Stimulated activated naive CD8-positive, alpha-beta T cell treated with anti-CD3 and anti-CD28 coated beads, Interleukin-15, amount 100 ng/mL, for 72 hours (primary cell): ENCODE measurements around the gene FEZF2.
A peak's percentile ranks its signal among the peaks of the same experiment; 100 is the strongest.

Experiments
- ATAC-seq: fragments of 150-1000 bp; cut with Tn5 transposase; 2 replicates; pipeline ENCODE4 v1.10.0; 2021; ENCODE audit warnings: mild to moderate bottlenecking, moderate library complexity
- DNase-seq, 2 donors: peaks; one replicate each; pipeline ENCODE4 v3.0.0; 2021 to 2022
- H3K27ac Mint-ChIP-seq, 2 donors: one replicate each; pipeline ENCODE4 v1.8.0; 2022; ENCODE audit warnings: mild to moderate bottlenecking in 2 of 2, mixed read lengths in 2 of 2, moderate library complexity in 2 of 2
- H3K27me3 Mint-ChIP-seq: one replicate; pipeline ENCODE4 v1.8.0; 2022; ENCODE audit warnings: mixed read lengths
- H3K4me1 Mint-ChIP-seq: one replicate; pipeline ENCODE4 v1.8.0; 2022; ENCODE audit warnings: mild to moderate bottlenecking, mixed read lengths
- H3K4me3 Mint-ChIP-seq, 2 donors: one replicate each; pipeline ENCODE4 v1.8.0; 2022; ENCODE audit warnings: mild to moderate bottlenecking in 2 of 2, mixed read lengths in 2 of 2, moderate library complexity in 1 of 2
- H3K9me3 Mint-ChIP-seq, 2 donors: one replicate each; pipeline ENCODE4 v1.8.0; 2022; ENCODE audit warnings: mixed read lengths in 2 of 2

Gene FEZF2

DNA sequence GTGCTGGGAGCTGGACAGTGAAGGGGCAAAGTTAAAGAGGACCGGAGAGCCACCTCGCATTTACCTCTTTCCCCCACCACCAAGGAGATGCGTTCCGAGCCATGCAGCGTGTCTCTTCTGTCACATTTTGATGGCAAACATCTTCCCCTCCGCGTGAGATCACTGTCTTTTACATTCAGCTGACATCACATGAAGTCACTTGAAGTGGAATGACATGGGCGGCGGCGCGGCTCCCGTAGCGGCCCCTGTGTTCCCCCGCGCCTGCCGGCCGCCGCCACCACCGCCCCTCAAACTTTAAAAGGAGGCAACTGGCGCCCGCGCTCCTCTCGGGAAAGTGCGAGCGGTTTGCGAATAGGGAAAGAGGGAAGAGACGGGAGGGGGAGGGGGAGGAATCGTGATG, at the start of gene FEZF2:
Gene FEZF2 (minus strand): TSS at position 336 of the 400 bp plus-strand sequence. CDS start 682 bp downstream, outside the sequence.
- ATAC-seq = no peak
- DNase-seq = no peak
- Mint-ChIP-seq H3K27ac (no peak within 1 kb of the TSS), H3K4me1 (peaks cover 34% of the 10 kb centered on the region), H3K27me3 (peaks cover 100% of the 10 kb centered on the region), H3K4me3 (peak within 1 kb of the TSS; percentile 59 to 66), H3K9me3 (no peaks in the 10 kb centered on the region)

DNA sequence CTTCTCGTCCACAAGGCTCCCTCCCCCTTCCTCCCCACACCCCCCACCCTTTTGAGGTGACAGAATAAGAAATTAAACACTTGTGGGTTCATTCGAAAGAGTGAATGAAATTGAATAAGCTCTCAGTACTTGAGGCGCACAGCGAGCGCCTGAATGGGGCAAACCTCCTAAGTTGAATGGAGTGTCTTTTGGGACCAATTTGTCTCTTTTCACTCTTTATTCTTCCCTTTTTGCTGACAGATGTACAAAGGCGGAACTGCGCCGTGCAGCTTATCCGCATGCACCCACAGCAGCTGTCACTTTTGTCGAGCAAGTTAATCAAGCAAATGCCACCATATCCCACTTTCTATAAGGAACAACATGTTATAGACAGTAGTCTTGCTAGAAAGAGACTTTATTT, 47.9 kb upstream of the FEZF2 start:
- no peak for DNase-seq
- ATAC-seq = no peak
- H3K9me3 Mint-ChIP-seq = peaks cover 0 to 7% of the 10 kb centered on the region in 2 donors
- H3K4me1 Mint-ChIP-seq = no peaks in the 10 kb centered on the region
- peaks cover 7% of the 10 kb centered on the region for H3K27me3 Mint-ChIP-seq
- H3K4me3 Mint-ChIP-seq = no peak overlapping the region
- no peak overlapping the region for H3K27ac Mint-ChIP-seq

DNA sequence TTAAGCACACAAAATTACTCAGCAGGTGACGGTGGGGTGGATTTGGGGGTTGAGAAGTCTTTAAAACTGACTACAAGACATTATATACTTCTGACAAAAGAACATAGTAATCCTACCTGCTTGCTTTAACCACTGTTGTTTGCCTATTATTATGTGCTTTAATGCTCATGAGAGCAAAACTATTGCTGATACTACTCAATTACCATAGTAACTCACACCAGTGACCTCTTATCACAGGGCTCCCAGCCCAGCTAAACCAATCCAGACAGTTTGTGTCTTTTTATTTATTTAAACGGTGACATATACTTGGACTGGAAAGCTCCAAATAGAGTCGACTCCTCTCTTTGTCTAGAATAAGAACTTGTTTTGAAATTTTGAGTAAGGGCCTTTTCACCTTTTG, 42.8 kb upstream of the FEZF2 start:
- no peak overlapping the region for H3K4me3 Mint-ChIP-seq
- no peak overlapping the region for H3K27ac Mint-ChIP-seq
- H3K9me3 Mint-ChIP-seq = peaks cover 0 to 7% of the 10 kb centered on the region in 2 donors
- H3K4me1 Mint-ChIP-seq = no peaks in the 10 kb centered on the region
- ATAC-seq = no peak
- peaks cover 7% of the 10 kb centered on the region for H3K27me3 Mint-ChIP-seq
- no peak for DNase-seq

DNA sequence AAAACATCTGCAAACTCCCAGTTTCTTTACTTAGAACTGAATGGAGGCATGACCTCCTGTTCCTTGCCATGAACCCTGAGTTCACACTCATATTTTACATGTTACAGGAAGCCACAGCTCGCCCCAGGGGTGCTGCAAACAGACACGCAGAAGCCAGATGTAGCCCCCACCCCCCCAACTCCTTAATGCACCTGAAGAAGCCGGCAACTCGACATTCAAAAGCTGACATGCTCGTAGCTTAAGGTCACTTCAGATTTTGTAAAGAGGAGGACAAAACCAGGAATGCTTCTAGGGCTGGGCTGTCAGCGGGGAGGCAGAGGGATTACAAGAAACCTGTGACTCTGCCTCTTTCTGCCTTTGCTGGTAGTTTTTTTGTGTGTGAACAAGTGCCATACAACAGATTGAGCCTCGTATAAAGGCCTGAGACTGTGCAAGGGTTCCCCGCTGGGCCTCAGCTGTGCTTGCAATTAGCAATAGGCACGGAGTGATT, 42.0 kb upstream of the FEZF2 start:
- no peaks in the 10 kb centered on the region for H3K4me1 Mint-ChIP-seq
- peaks cover 0 to 4% of the 10 kb centered on the region in 2 donors for H3K9me3 Mint-ChIP-seq
- H3K27me3 Mint-ChIP-seq = peaks cover 5% of the 10 kb centered on the region
- no peak for ATAC-seq
- H3K27ac Mint-ChIP-seq = no peak overlapping the region
- no peak for DNase-seq
- H3K4me3 Mint-ChIP-seq = no peak overlapping the region

DNA sequence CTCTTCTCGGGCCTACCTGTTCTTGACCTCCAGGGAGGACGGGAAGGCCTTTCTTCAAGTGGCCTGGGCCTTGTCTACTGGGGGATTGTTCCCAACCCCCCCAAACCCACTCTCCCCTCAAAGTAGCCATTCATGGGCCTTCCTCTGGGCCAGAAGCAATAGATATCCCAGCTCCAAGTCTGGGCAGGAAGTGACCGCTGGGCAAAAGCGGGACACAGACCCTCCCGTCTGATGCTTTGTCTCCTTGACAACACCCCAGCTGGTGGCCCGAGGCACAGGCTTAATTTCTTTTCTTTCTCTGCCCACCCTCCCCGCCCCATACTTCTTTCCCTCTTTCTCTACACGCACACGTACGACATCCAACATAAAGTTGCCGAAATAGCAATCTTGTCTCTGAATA, 41.4 kb upstream of the FEZF2 start:
- no peak for ATAC-seq
- Mint-ChIP-seq H3K4me3 (no peak overlapping the region), H3K9me3 (no peaks in the 10 kb centered on the region), H3K27me3 (no peaks in the 10 kb centered on the region), H3K4me1 (no peaks in the 10 kb centered on the region), H3K27ac (no peak overlapping the region)
- DNase-seq = no peak

DNA sequence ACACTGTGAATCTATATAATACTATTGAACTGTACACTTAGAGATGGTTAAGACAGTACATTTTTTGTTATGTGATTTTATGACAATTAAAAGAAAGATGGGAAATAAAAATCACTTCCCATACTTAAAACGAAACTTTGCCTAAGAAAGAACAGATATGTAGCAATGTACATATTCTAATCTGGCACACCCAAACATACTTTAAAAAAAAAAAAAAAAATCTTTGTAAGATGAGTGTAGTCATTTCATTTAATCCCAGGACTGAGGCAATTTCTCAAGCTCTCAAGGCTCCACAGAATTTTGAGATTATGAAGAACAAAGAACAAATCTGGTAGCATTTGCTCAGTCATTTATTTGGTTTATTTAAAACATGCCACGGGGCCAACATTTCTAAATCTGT, 40.3 kb upstream of the FEZF2 start:
- DNase-seq (no peak), ATAC-seq (no peak)
- Mint-ChIP-seq H3K27me3 (no peaks in the 10 kb centered on the region), H3K27ac (no peak overlapping the region), H3K4me3 (no peak overlapping the region), H3K9me3 (no peaks in the 10 kb centered on the region), H3K4me1 (no peaks in the 10 kb centered on the region)

DNA sequence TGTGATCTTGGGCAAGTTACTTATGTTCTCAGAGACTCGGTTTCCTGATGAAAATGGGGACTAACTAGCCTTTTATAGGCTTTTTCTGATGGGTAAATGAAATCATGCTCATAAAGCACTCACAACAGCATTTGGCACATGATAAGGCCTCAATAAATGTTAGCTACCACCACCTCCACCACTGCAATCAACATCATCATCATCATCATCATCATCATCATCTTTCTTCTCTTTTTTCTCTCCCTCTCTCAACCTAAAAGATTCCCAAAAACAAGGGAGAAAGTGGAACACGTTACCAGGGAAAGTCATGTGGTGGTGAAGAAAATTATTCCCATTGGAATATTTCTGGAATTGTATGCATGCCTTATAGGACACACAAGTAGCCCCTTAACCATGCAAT, 33.6 kb upstream of the FEZF2 start:
- no peak for ATAC-seq
- DNase-seq = no peak
- Mint-ChIP-seq H3K4me3 (no peak overlapping the region), H3K27ac (no peak overlapping the region), H3K9me3 (no peaks in the 10 kb centered on the region), H3K4me1 (no peaks in the 10 kb centered on the region), H3K27me3 (no peaks in the 10 kb centered on the region)

DNA sequence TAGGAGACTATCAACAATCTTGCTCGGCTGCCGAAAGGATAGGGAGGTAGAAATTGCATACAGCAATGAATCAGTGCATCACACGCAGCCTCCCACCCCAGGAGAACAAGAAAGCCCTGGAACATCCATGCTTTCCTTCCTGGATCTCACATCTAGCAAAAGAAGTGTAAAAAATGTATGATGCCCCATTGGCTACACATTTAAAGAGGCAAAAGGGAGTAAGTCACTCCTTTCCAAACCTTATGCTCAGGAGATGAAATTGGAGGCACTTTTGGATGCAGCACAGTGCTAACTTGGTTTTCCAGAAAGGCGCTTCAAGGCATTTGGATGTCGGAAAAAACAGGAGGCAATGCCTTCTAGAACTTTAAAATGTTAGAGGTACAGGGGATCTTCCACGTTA, 32.2 kb upstream of the FEZF2 start:
- H3K4me3 Mint-ChIP-seq = no peak overlapping the region
- no peaks in the 10 kb centered on the region for H3K27me3 Mint-ChIP-seq
- no peaks in the 10 kb centered on the region for H3K4me1 Mint-ChIP-seq
- no peak overlapping the region for H3K27ac Mint-ChIP-seq
- ATAC-seq (no peak), DNase-seq (no peak)
- no peaks in the 10 kb centered on the region for H3K9me3 Mint-ChIP-seq

DNA sequence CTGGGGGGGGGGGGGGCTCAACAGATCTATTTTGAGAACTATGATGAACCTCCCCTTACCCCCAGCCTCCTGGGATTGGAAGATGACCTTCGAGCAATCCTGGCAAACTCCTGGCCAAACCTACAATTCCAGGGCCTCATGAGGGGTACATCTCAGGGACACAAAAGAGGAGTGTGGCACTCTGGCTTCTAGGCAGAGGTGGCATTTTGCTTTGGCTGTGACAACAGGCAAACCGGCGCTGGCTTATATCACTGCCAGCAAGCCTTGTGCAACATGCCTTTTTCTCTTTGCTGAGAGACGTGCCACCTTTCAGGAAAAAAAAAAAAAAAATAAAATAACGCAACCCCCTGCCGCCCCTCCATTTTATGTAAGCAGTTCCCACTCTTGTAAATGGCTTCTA, 31.8 kb upstream of the FEZF2 start:
- H3K4me1 Mint-ChIP-seq = no peaks in the 10 kb centered on the region

DNA sequence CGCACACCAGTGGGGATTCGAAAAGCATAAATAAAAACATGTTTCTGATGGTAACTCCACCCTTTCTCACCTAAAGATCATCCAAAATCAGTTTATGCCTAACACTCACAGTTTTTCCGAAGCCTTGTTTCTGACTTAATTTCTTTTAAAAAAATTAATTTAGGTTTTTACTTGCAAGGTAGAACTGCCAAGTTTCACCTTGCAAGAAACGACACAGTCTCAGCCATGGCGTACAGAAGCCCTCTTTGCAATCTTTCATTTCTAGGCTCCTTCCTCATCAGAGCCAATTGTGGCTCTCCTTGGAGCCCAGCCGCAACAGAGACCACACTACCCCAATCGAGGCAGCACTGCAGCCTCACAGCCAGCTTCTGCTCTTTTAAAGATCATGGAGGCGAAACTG, 31.0 kb upstream of the FEZF2 start:
- DNase-seq (no peak), ATAC-seq (no peak)
- H3K4me3 Mint-ChIP-seq = no peak overlapping the region
- no peak overlapping the region for H3K27ac Mint-ChIP-seq
- H3K27me3 Mint-ChIP-seq = peaks cover 4% of the 10 kb centered on the region
- no peaks in the 10 kb centered on the region for H3K4me1 Mint-ChIP-seq
- H3K9me3 Mint-ChIP-seq = no peaks in the 10 kb centered on the region

More for the DNA sequence above, 31.8 kb upstream of the FEZF2 start:
- no peaks in the 10 kb centered on the region for H3K27me3 Mint-ChIP-seq
- H3K4me3 Mint-ChIP-seq = no peak overlapping the region
- DNase-seq = no peak
- ATAC-seq = no peak
- no peaks in the 10 kb centered on the region for H3K9me3 Mint-ChIP-seq
- H3K27ac Mint-ChIP-seq = no peak overlapping the region

DNA sequence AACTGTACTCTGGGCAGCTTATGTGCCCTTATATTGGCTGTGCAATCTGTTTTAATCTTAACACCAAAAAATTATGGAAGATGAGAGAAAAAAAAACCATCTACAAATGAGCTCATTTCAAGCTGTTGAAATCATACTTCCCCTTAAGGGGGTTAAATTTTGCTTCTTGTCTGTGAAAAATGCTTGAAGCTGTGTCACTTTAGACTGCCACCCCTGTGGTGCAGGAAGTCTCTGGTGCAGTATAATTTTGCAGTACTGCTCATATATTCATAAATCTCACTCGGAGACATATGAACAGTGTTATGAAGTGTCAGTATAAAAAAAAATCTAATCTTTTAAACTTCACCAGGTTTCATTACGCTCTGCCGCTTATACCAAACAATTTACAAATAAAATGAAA, 30.4 kb upstream of the FEZF2 start:
- Mint-ChIP-seq H3K9me3 (no peaks in the 10 kb centered on the region), H3K4me3 (no peak overlapping the region), H3K27ac (no peak overlapping the region), H3K27me3 (peaks cover 8% of the 10 kb centered on the region), H3K4me1 (no peaks in the 10 kb centered on the region)
- DNase-seq = no peak
- no peak for ATAC-seq

DNA sequence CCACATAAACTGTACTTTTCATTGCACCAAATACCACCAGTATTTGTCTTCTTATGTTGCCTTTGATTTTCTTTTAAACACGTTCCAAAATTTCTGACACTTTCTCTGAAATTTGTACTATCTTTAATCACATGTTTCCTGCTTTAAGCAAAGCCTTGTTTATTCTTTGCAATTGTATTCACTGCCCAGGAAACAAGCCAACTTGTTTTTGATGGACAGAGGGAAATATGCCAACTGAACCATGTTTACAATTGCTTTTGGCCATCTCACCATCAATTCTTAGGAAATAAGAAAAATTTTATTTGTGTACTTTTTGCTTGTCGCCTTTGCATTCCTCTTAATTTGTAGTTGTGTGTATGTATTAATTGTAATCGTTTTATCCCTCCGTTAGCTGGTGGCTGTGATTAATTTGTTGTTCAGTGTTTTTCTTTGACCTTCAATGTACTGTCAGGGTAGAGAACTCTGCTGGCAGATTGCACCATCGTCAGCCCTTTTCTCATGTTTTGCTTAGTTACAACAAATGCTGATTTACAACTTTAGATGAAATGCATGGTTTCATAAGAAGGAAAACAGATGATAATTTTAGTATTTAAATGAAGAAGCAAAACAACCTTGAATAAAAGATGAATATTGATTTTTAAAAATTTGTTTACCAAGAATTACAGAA, 19.4 kb upstream of the FEZF2 start:
- Mint-ChIP-seq H3K9me3 (peaks cover 7 to 10% of the 10 kb centered on the region in 2 donors), H3K4me3 (no peak overlapping the region), H3K4me1 (no peaks in the 10 kb centered on the region), H3K27me3 (peaks cover 27% of the 10 kb centered on the region), H3K27ac (no peak overlapping the region)
- no peak for DNase-seq
- ATAC-seq = no peak

DNA sequence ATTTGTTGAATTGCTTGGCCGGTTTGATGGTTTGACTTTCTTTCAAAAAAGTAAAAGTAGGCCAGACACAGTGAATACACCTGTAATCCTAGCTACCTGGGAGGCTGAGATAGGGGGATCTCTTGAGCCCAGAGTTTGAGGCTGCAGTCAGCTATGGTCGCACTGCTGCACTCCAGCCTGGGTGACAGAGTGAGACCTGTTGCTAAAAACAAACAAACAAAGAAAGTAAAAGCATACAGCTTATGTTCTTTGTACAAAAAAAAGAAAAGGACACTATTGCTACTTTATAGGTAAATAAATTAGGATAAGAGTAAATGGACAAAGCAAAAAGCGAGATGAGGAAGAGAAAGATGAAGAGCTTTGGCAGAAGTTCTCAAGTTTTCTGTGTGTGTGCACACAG, 13.9 kb upstream of the FEZF2 start:
- H3K27me3 Mint-ChIP-seq = peaks cover 25% of the 10 kb centered on the region
- no peak overlapping the region for H3K4me3 Mint-ChIP-seq
- H3K9me3 Mint-ChIP-seq = peaks cover 0 to 8% of the 10 kb centered on the region in 2 donors
- ATAC-seq (no peak), DNase-seq (no peak)
- no peaks in the 10 kb centered on the region for H3K4me1 Mint-ChIP-seq
- no peak overlapping the region for H3K27ac Mint-ChIP-seq

DNA sequence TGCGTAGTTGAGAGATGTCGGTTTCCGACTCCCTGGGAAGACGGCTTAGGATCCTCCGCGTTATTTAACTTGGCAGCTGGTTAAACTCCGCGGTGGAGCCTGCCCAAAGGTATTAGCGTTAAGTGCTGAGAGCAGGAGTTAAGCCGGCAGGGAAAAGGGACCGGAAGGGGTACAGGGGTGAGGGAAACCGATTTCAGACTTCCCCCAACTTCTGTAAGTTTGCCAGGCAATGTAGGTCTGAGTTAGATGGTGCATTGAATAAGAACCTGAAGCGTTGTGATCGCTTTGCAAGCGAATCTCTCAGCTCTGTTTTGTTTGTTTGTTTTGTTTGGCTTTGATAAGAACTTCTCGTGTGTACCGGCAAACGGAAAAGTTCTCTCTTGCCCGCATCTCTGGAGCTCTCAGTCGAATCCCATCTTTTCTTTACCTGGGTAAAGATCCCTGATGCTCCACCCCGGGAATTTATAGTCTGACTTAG, 6.0 kb upstream of the FEZF2 start:
- ATAC-seq (no peak), DNase-seq (no peak)
- Mint-ChIP-seq H3K9me3 (peaks cover 0 to 4% of the 10 kb centered on the region in 2 donors), H3K27me3 (peaks cover 76% of the 10 kb centered on the region), H3K27ac (no peak overlapping the region), H3K4me1 (peaks cover 11% of the 10 kb centered on the region), H3K4me3 (no peak overlapping the region)

DNA sequence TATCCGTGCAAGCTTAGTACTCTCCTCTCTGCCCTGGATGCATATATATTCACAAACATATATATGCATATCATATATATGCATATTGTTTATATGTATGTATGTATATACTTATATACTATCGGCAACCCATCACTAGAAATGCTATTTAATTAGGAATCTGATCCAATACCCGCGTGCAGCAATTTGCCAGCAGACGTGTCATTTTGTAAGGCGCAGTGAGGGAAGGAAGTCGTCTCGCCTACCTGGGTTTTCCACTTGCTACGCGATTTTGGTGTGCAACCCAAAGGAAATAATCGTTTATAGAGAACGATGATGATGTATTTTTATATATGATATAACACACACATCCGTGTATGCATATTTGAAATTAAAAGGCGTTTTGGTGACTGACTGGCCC, 5.6 kb upstream of the FEZF2 start:
- peaks cover 0 to 4% of the 10 kb centered on the region in 2 donors for H3K9me3 Mint-ChIP-seq
- ATAC-seq (no peak), DNase-seq (no peak)
- peaks cover 15% of the 10 kb centered on the region for H3K4me1 Mint-ChIP-seq
- no peak overlapping the region for H3K27ac Mint-ChIP-seq
- H3K27me3 Mint-ChIP-seq = peaks cover 81% of the 10 kb centered on the region
- H3K4me3 Mint-ChIP-seq = no peak overlapping the region

DNA sequence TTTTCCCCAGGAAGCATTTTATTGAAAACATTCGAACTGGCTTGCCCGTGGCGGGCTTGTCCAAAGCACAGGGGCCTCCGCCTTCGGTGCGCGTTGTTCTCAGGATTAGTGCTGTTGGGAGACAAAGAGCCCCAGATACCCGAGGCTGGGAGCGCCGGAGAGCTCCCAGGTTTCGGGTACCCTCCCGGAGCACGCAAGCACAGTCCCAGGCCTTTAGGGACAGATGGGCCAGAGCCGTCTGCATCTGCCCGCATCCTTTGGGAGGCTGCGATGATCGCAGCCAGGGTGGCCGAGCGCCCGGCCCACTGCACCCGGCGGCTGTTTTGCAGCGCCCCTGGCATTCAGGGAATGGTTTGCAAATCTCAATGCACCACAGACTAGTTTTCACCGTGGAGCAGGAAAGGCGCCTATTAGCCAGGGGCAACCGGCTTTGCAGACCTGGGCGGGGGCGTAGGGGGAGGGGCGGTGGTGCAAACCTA, 5.0 kb upstream of the FEZF2 start:
- Mint-ChIP-seq H3K9me3 (no peaks in the 10 kb centered on the region), H3K27ac (no peak overlapping the region), H3K4me1 (peaks cover 17% of the 10 kb centered on the region), H3K27me3 (peaks cover 86% of the 10 kb centered on the region), H3K4me3 (no peak overlapping the region)
- DNase-seq = no peak
- no peak for ATAC-seq
